ENCODE data around the gene PLEKHA6. TPM values are rescaled to one million over a fixed set of nuclear protein-coding genes. Genes with fewer than 3 reads are reported as not detected.

The PLEKHA6 gene
- total RNA-seq, 2 experiments from 2014 or later: 0.53 to 0.82 TPM

DNA sequence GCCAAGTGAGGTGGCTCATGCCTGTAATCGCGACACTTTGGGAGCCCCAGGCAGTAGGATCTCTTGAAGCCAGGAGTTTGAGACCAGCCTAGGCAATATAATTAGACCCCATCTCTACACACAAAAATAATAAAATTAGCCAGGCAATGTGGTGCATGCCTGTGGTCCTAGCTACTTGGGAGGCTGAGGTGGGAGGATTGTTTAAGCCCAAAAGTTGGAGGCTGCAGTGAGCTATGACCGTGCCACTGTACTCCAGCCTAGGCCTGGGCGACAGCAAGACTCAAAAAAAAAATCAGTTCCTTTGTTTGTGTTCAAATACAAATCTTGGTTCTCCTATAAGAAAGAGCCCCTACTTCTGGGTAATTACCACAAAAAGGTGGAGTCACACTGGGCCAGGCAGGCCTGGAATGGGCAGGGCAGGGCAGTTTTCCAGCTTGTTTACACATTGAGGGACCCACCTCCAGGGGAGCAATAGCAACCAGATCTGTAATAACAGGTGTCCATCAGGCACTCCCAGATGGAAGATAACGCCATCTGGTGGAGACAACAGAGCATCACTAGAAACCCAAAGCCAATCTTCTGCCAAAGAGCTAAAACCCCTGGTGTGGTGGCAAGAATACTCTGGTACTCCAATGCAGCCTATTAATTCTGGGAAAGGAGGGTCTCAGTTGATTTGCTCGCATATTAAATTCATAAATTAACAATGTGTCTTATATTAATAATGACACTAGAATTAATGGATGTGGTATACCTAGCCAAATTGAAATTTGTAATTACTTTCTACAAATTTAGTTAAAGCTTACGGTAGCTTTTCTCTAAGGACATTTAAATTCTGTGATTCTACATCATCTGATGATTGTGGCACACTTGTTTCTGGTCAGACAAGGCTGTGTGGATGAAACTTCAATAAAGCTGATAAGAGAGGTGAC lies 38.7 kb upstream of the PLEKHA6 start:
- POLR2A ChIA-PET: interaction anchor here (0.5 to 1.9 kb wide), 8 partner anchors 9 to 1351 kb away, joined by 3 to 10 read pairs (median 5); partner anchors contain the start of gene NUCKS1
- H3K27ac Mint-ChIP-seq: peak overlapping the region; percentile 82
- Histone ChIP-seq H3K9me3 (ENCODE audit: control insufficient read depth in 1 of 2, insufficient read depth in 1 of 2, low read length in 2 of 2) (no peaks in the 10 kb centered on the region), H3K4me3 (ENCODE audit: low read length) (no peak overlapping the region), H3K36me3 (ENCODE audit: insufficient read depth, low read length) (peaks cover 55% of the 10 kb centered on the region), H3K4me1 (ENCODE audit: insufficient read depth, low read length) (peaks cover 9% of the 10 kb centered on the region), H3K27ac (ENCODE audit: low read depth in 1 of 2, low read length in 2 of 2) (peak overlapping the region in 1 of 2 donors; percentile 18), H3K27me3 (ENCODE audit: control insufficient read depth in 1 of 2, insufficient read depth in 2 of 2, low read length in 2 of 2) (no peaks in the 10 kb centered on the region)
- ATAC-seq (ENCODE audit: poor library complexity): peak; percentile 96
- CTCF ChIA-PET: interaction anchor here (0.6 to 2.7 kb wide), 25 partner anchors 10 to 409 kb away, joined by 3 to 55 read pairs (median 5); partner anchors contain the start of gene PIK3C2B
- H3K4me1 Mint-ChIP-seq (ENCODE audit: low read depth): peaks cover 18% of the 10 kb centered on the region
- intact Hi-C loops (cut with DNase I, micrococcal nuclease): loop anchor here (1.0 to 10.0 kb wide), 2 partner anchors 236 to 634 kb away; partner anchors contain the start of gene LAX1 (in 1 of the 2)
- no peaks in the 10 kb centered on the region for H3K9me3 Mint-ChIP-seq
- TF ChIP-seq, protein P1, sequence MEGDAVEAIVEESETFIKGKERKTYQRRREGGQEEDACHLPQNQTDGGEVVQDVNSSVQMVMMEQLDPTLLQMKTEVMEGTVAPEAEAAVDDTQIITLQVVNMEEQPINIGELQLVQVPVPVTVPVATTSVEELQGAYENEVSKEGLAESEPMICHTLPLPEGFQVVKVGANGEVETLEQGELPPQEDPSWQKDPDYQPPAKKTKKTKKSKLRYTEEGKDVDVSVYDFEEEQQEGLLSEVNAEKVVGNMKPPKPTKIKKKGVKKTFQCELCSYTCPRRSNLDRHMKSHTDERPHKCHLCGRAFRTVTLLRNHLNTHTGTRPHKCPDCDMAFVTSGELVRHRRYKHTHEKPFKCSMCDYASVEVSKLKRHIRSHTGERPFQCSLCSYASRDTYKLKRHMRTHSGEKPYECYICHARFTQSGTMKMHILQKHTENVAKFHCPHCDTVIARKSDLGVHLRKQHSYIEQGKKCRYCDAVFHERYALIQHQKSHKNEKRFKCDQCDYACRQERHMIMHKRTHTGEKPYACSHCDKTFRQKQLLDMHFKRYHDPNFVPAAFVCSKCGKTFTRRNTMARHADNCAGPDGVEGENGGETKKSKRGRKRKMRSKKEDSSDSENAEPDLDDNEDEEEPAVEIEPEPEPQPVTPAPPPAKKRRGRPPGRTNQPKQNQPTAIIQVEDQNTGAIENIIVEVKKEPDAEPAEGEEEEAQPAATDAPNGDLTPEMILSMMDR (IDR thresholded peaks at IDR 0.05): peak; percentile 85
- peak in 11 of 14 experiments; percentile 26 to 86 (median 47) for DNase-seq
- H3K36me3 Mint-ChIP-seq (ENCODE audit: low read depth): peaks cover 48% of the 10 kb centered on the region
- H3K27me3 Mint-ChIP-seq: no peaks in the 10 kb centered on the region
- H3K4me3 Mint-ChIP-seq: no peak overlapping the region

DNA sequence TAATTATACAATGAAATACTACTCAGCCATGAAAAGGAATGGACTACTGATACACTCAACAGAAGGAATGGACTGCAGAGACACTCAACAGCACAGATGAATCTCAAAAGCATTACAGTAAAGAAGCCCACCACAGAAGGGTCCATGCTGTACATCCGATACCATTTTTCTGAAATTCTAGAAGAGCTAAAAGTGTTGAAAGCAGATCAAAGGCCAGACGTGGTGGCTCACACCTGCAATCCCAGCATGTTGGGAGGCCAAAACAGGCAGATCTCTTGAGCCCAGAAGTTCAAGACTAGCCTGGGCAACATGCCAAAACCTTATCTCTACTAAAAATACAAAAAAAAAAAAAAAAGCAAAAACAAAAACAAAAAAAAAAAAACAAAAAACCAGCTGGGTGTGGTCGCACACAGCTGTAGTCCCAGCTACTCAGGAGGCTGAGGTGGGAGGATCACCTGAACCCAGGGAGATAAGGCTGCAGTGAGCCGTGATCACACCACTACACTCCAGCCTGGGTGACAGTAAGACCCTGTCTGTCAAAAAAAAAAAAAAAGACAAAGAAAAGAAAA lies 36.4 kb upstream of the PLEKHA6 start:
- no peak overlapping the region for H3K27ac Mint-ChIP-seq
- intact Hi-C loops (cut with DNase I, micrococcal nuclease): loop anchor here in 1 of 2 experiments (10.0 kb wide), 1 partner anchor 631 kb away; the partner anchor contains the start of gene LAX1
- DNase-seq (peak in 1 of 14 experiments; percentile 27), ATAC-seq (ENCODE audit: poor library complexity) (no peak)
- H3K9me3 Mint-ChIP-seq: no peaks in the 10 kb centered on the region
- CTCF ChIA-PET: interaction anchor here (0.7 to 1.9 kb wide), 2 partner anchors 32 to 234 kb away, joined by 4 to 5 read pairs; no protein-coding TSS in a partner anchor
- TF ChIP-seq, protein P1 (IDR thresholded peaks at IDR 0.05): no peak
- peaks cover 23% of the 10 kb centered on the region for H3K4me1 Mint-ChIP-seq (ENCODE audit: low read depth)
- POLR2A ChIA-PET: interaction anchor here (1.9 kb wide), 1 partner anchor 11 kb away, joined by 6 read pairs; no protein-coding TSS in a partner anchor
- H3K4me1 ChIP-seq (ENCODE audit: insufficient read depth, low read length): peaks cover 6% of the 10 kb centered on the region
- no peaks in the 10 kb centered on the region for H3K27me3 ChIP-seq (ENCODE audit: control insufficient read depth in 1 of 2, insufficient read depth in 2 of 2, low read length in 2 of 2)
- no peaks in the 10 kb centered on the region for H3K9me3 ChIP-seq (ENCODE audit: control insufficient read depth in 1 of 2, insufficient read depth in 1 of 2, low read length in 2 of 2)
- no peak overlapping the region for H3K4me3 ChIP-seq (ENCODE audit: low read length)
- no peak overlapping the region for H3K27ac ChIP-seq (ENCODE audit: low read depth in 1 of 2, low read length in 2 of 2)
- no peak overlapping the region for H3K4me3 Mint-ChIP-seq
- H3K27me3 Mint-ChIP-seq: no peaks in the 10 kb centered on the region
- H3K36me3 Mint-ChIP-seq (ENCODE audit: low read depth): peaks cover 29% of the 10 kb centered on the region
- peaks cover 34% of the 10 kb centered on the region for H3K36me3 ChIP-seq (ENCODE audit: insufficient read depth, low read length)

DNA sequence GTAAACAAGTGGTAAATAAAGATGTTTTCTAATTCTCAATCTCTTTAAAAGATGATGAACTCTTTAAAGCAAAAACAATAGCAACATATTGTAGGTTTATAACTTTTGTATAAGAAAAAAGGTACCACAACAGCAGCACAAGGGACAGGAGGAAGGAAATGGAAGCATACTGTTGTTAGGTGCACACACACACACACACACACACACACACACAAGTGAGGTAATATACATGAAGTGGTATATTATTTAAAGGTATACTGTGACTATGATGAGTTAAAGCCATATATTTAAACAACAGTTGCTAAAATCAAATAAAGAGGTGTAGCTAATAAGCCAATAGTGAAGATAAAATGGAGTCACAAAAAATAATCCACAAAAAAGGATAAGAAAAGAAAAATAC lies 31.9 kb upstream of the PLEKHA6 start:
- H3K27ac Mint-ChIP-seq: no peak overlapping the region
- no peak for ATAC-seq (ENCODE audit: poor library complexity)
- no peak for DNase-seq
- TF ChIP-seq, protein P1 (IDR thresholded peaks at IDR 0.05): no peak
- ChIA-PET POLR2A (interaction anchor here (1.6 kb wide), 1 partner anchor 9 kb away, joined by 5 read pairs; no protein-coding TSS in a partner anchor), CTCF (no interaction called here)
- H3K4me3 Mint-ChIP-seq: no peak overlapping the region
- H3K36me3 ChIP-seq (ENCODE audit: insufficient read depth, low read length): no peaks in the 10 kb centered on the region
- no peaks in the 10 kb centered on the region for H3K4me1 ChIP-seq (ENCODE audit: insufficient read depth, low read length)
- H3K27me3 Mint-ChIP-seq: no peaks in the 10 kb centered on the region
- intact Hi-C loops (cut with DNase I, micrococcal nuclease): loop anchor here in 1 of 2 experiments (10.0 kb wide), 1 partner anchor 627 kb away; the partner anchor contains the start of gene LAX1
- H3K27ac ChIP-seq (ENCODE audit: low read depth in 1 of 2, low read length in 2 of 2): no peak overlapping the region
- peaks cover 24% of the 10 kb centered on the region for H3K4me1 Mint-ChIP-seq (ENCODE audit: low read depth)
- no peak overlapping the region for H3K4me3 ChIP-seq (ENCODE audit: low read length)
- peaks cover 4% of the 10 kb centered on the region for H3K36me3 Mint-ChIP-seq (ENCODE audit: low read depth)
- no peaks in the 10 kb centered on the region for H3K9me3 ChIP-seq (ENCODE audit: control insufficient read depth in 1 of 2, insufficient read depth in 1 of 2, low read length in 2 of 2)
- no peaks in the 10 kb centered on the region for H3K9me3 Mint-ChIP-seq
- no peaks in the 10 kb centered on the region for H3K27me3 ChIP-seq (ENCODE audit: control insufficient read depth in 1 of 2, insufficient read depth in 2 of 2, low read length in 2 of 2)

All from CD4-positive, alpha-beta T cell (primary cell).